ENCODE measurements around the gene CREB5. TPM values are rescaled to one million over a fixed set of nuclear protein-coding genes. Genes with fewer than 3 reads are reported as not detected.

CREB5 gene
- total RNA-seq, 4 donors from 2014 or later: 0.88 to 31.4 (median 15.9) TPM

GRCh38 chr7:28731092-28731658 is 318.9 kb downstream of the CREB5 start:
- Histone ChIP-seq H3K27me3 (no peaks in the 10 kb centered on the region), H3K36me3 (no peaks in the 10 kb centered on the region), H3K4me3 (no peak overlapping the region), H3K4me1 (peaks cover 0 to 3% (median 0%) of the 10 kb centered on the region in 4 donors), H3K9me3 (no peaks in the 10 kb centered on the region), H3K27ac (peak overlapping the region in 1 of 4 donors; percentile 48)
- TF ChIP-seq CTCF (IDR thresholded peaks at IDR 0.05): no peak
- no peak for TF ChIP-seq POLR2A (IDR thresholded peaks at IDR 0.05)
- no peak for DNase-seq

GRCh38 chr7:28732071-28732869 is 320.0 kb downstream of the CREB5 start:
- DNase-seq: no peak
- H3K27me3 ChIP-seq: no peaks in the 10 kb centered on the region

GRCh38 chr7:28733035-28733434 is 320.7 kb downstream of the CREB5 start:
- Histone ChIP-seq H3K9me3 (no peaks in the 10 kb centered on the region), H3K4me1 (peaks cover 0 to 3% (median 0%) of the 10 kb centered on the region in 4 donors), H3K27ac (no peak overlapping the region), H3K27me3 (no peaks in the 10 kb centered on the region), H3K36me3 (no peaks in the 10 kb centered on the region), H3K4me3 (no peak overlapping the region)
- no peak for DNase-seq
- TF ChIP-seq POLR2A (IDR thresholded peaks at IDR 0.05): no peak
- no peak for TF ChIP-seq CTCF (IDR thresholded peaks at IDR 0.05)

More at GRCh38 chr7:28732071-28732869, 320.0 kb downstream of the CREB5 start:
- no peaks in the 10 kb centered on the region for H3K9me3 ChIP-seq
- peak overlapping the region in 1 of 4 donors; percentile 48 for H3K27ac ChIP-seq
- H3K4me1 ChIP-seq: peaks cover 0 to 3% (median 0%) of the 10 kb centered on the region in 4 donors
- H3K36me3 ChIP-seq: no peaks in the 10 kb centered on the region
- H3K4me3 ChIP-seq: no peak overlapping the region
- TF ChIP-seq CTCF (IDR thresholded peaks at IDR 0.05): no peak
- TF ChIP-seq POLR2A (IDR thresholded peaks at IDR 0.05): no peak

- no peak overlapping the region for H3K4me3 ChIP-seq
- no peaks in the 10 kb centered on the region for H3K9me3 ChIP-seq
- DNase-seq: no peak
- TF ChIP-seq POLR2A (IDR thresholded peaks at IDR 0.05) (no peak), CTCF (IDR thresholded peaks at IDR 0.05) (no peak)
- H3K27me3 ChIP-seq: no peaks in the 10 kb centered on the region
- no peak overlapping the region for H3K27ac ChIP-seq
- H3K4me1 ChIP-seq: no peaks in the 10 kb centered on the region
- no peaks in the 10 kb centered on the region for H3K36me3 ChIP-seq
These were observed 326.1 kb downstream of the CREB5 start for GRCh38 chr7:28738412-28738811.

- no peak for DNase-seq
- Histone ChIP-seq H3K4me3 (no peak overlapping the region), H3K4me1 (no peaks in the 10 kb centered on the region), H3K27me3 (no peaks in the 10 kb centered on the region), H3K36me3 (no peaks in the 10 kb centered on the region), H3K27ac (no peak overlapping the region), H3K9me3 (no peaks in the 10 kb centered on the region)
- TF ChIP-seq POLR2A (IDR thresholded peaks at IDR 0.05) (no peak), CTCF (IDR thresholded peaks at IDR 0.05) (no peak)
These were observed 326.8 kb downstream of the CREB5 start for GRCh38 chr7:28739128-28739527.
